Measurements from ENCODE around the gene HSPG2.

HSPG2 gene

DNA sequence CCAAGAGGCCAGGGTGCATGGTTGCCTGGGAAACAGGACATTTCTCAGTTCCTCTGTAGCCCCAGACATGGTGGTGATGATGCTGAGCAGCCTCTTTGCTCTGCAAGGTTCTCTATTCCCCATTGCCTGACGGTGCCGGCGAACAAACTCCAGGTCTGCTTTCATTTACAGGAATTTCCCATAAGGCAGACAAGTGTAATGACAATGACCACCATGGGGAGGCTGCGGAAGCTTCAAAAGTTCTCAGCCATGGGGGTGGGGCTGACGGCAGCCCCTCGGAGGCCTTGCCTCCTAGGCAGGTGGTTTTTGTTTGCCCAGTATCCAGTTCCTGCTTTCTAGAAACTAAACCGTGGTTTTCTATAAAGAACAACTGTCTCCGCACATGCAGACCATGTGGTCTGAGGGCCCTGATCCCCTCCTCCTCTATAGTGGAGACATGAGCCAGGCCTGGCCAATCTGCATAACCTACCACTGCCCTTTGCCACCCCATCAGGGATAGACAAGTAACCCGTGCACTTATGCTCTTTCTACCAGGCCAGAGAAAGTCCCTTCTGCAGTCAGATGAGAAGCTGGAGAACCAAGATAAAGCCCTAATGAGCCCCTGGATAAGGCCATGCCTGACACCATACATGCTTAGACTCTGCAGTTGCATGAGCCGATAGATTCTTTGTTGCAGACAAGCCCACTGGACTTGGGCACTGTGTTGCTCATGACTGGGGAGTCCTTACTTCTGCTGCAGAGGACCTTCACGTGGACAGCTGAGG lies 71.0 kb downstream of the HSPG2 start:
- H3K36me3 ChIP-seq (ENCODE audit: low read length), result no peaks in the 10 kb centered on the region
- H3K27me3 ChIP-seq (ENCODE audit: low read length), result no peaks in the 10 kb centered on the region
- H3K4me3 ChIP-seq (ENCODE audit: insufficient read depth, low read length, poor library complexity, severe bottlenecking), result no peak overlapping the region
- no peak overlapping the region for H3K9ac ChIP-seq (ENCODE audit: low read length)
- H3K9me2 ChIP-seq (replicated peaks; ENCODE audit: insufficient read depth, low read length), result no peaks in the 10 kb centered on the region
- no peak overlapping the region for H2AFZ ChIP-seq (ENCODE audit: low read depth, low read length, severe bottlenecking)
- H4K20me1 ChIP-seq (ENCODE audit: low read depth, low read length), result no peaks in the 10 kb centered on the region
- H3K27ac ChIP-seq (ENCODE audit: low read depth, low read length), result no peak overlapping the region
- TF ChIP-seq, protein P1, sequence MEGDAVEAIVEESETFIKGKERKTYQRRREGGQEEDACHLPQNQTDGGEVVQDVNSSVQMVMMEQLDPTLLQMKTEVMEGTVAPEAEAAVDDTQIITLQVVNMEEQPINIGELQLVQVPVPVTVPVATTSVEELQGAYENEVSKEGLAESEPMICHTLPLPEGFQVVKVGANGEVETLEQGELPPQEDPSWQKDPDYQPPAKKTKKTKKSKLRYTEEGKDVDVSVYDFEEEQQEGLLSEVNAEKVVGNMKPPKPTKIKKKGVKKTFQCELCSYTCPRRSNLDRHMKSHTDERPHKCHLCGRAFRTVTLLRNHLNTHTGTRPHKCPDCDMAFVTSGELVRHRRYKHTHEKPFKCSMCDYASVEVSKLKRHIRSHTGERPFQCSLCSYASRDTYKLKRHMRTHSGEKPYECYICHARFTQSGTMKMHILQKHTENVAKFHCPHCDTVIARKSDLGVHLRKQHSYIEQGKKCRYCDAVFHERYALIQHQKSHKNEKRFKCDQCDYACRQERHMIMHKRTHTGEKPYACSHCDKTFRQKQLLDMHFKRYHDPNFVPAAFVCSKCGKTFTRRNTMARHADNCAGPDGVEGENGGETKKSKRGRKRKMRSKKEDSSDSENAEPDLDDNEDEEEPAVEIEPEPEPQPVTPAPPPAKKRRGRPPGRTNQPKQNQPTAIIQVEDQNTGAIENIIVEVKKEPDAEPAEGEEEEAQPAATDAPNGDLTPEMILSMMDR (IDR thresholded peaks at IDR 0.05; ENCODE audit: insufficient read depth, low read length, poor library complexity, severe bottlenecking), result no peak
- no peak for TF ChIP-seq EZH2phosphoT487 (conservative IDR thresholded peaks at IDR 0.05; ENCODE audit: low read length)
- no peaks in the 10 kb centered on the region for H3K9me3 ChIP-seq (ENCODE audit: insufficient read depth, low read length)
- no peak overlapping the region for H3K4me2 ChIP-seq (ENCODE audit: low read depth, low read length, poor library complexity, severe bottlenecking)
- no peaks in the 10 kb centered on the region for H3F3A ChIP-seq (ENCODE audit: insufficient read depth)
- no peaks in the 10 kb centered on the region for H3K79me2 ChIP-seq (ENCODE audit: insufficient read depth, low read length)

DNA sequence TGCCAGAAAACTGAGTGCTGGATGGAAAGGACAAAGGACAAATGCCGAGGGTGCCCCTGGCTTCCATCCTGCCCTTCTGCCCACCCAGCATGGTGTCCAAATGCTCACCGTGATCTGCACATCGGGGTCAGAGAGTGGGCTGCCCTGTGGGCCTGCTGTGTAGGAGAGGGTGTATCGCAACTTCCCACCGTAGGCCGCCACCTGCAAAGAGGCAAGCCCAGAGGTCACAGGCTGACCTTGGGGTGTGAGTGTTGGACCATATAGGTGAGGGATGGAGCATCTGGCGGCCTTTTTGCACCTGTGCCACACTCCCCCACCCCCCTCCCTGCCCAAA lies 71.5 kb downstream of the HSPG2 start:
- Histone ChIP-seq H3K9ac (ENCODE audit: low read length) (no peak overlapping the region), H4K20me1 (ENCODE audit: low read depth, low read length) (no peaks in the 10 kb centered on the region), H3K4me3 (ENCODE audit: insufficient read depth, low read length, poor library complexity, severe bottlenecking) (no peak overlapping the region), H3K4me2 (ENCODE audit: low read depth, low read length, poor library complexity, severe bottlenecking) (no peak overlapping the region), H3F3A (ENCODE audit: insufficient read depth) (no peaks in the 10 kb centered on the region), H3K36me3 (ENCODE audit: low read length) (no peaks in the 10 kb centered on the region), H3K27me3 (ENCODE audit: low read length) (no peaks in the 10 kb centered on the region), H3K79me2 (ENCODE audit: insufficient read depth, low read length) (no peaks in the 10 kb centered on the region), H2AFZ (ENCODE audit: low read depth, low read length, severe bottlenecking) (no peak overlapping the region), H3K27ac (ENCODE audit: low read depth, low read length) (no peak overlapping the region), H3K9me3 (ENCODE audit: insufficient read depth, low read length) (no peaks in the 10 kb centered on the region), H3K9me2 (replicated peaks; ENCODE audit: insufficient read depth, low read length) (no peaks in the 10 kb centered on the region)
- TF ChIP-seq, protein P1 (IDR thresholded peaks at IDR 0.05; ENCODE audit: insufficient read depth, low read length, poor library complexity, severe bottlenecking), result no peak
- TF ChIP-seq EZH2phosphoT487 (conservative IDR thresholded peaks at IDR 0.05; ENCODE audit: low read length), result no peak

DNA sequence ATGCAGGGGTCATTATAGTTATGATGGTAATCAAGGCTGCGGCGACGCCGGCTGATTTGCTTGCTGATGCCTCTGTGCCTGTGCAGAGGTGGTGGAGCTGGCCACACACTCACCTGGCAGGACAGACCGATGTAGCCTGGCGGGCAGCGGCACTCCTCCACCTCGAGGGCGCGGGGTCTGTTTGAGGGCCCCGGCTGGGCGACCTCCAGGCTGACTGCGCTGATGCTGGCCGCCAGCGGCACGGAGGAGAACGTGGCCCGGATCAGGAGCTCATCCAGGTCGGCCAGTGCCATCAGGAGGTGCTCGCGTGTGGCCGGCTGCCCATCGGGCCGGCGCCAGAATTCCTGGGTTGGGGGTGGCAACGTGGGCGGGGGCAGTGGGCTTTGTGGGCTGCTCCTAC lies 72.4 kb downstream of the HSPG2 start:
- H3K36me3 ChIP-seq (ENCODE audit: low read length), result no peaks in the 10 kb centered on the region
- H3F3A ChIP-seq (ENCODE audit: insufficient read depth), result no peaks in the 10 kb centered on the region
- H3K79me2 ChIP-seq (ENCODE audit: insufficient read depth, low read length), result no peaks in the 10 kb centered on the region
- no peaks in the 10 kb centered on the region for H4K20me1 ChIP-seq (ENCODE audit: low read depth, low read length)
- no peak overlapping the region for H3K9ac ChIP-seq (ENCODE audit: low read length)
- no peak overlapping the region for H3K4me2 ChIP-seq (ENCODE audit: low read depth, low read length, poor library complexity, severe bottlenecking)
- H2AFZ ChIP-seq (ENCODE audit: low read depth, low read length, severe bottlenecking), result no peak overlapping the region
- no peak overlapping the region for H3K4me3 ChIP-seq (ENCODE audit: insufficient read depth, low read length, poor library complexity, severe bottlenecking)
- TF ChIP-seq EZH2phosphoT487 (conservative IDR thresholded peaks at IDR 0.05; ENCODE audit: low read length), result no peak
- TF ChIP-seq, protein P1 (IDR thresholded peaks at IDR 0.05; ENCODE audit: insufficient read depth, low read length, poor library complexity, severe bottlenecking), result no peak
- no peaks in the 10 kb centered on the region for H3K9me2 ChIP-seq (replicated peaks; ENCODE audit: insufficient read depth, low read length)
- no peaks in the 10 kb centered on the region for H3K27me3 ChIP-seq (ENCODE audit: low read length)
- H3K9me3 ChIP-seq (ENCODE audit: insufficient read depth, low read length), result no peaks in the 10 kb centered on the region
- H3K27ac ChIP-seq (ENCODE audit: low read depth, low read length), result no peak overlapping the region

All from SU-DHL-6 (cell line).